ACC112 (cell line): Measurements from ENCODE around the gene HOXD13.

Experiments used
- H2AFZ ChIP-seq: fragments of 200-600 bp; sonication (generic); one replicate; pipeline ENCODE4 v1.6.0; 2017; ENCODE audit warnings: antibody characterized with exemption, low read length; ENCODE audit not compliant: unreplicated experiment
- H3K27ac ChIP-seq: fragments of 200-600 bp; sonication (generic); 2 replicates; pipeline ENCODE4 v1.5.1; 2014; ENCODE audit warnings: low read depth, mild to moderate bottlenecking, antibody characterized with exemption, low read length, moderate library complexity
- H3K27me3 ChIP-seq: fragments of 200-600 bp; sonication (generic); 2 replicates; pipeline ENCODE4 v1.6.1; 2014; ENCODE audit warnings: mild to moderate bottlenecking, antibody characterized with exemption, low read length, moderate library complexity, mixed read lengths; ENCODE audit not compliant: insufficient read depth
- H3K36me3 ChIP-seq: fragments of 200-600 bp; sonication (generic); 2 replicates; pipeline ENCODE4 v1.6.1; 2016; ENCODE audit warnings: mild to moderate bottlenecking, antibody characterized with exemption, low read length, moderate library complexity, mixed read lengths; ENCODE audit not compliant: insufficient read depth
- H3K4me1 ChIP-seq: fragments of 200-600 bp; sonication (generic); one replicate; pipeline ENCODE4 v1.6.1; 2016; ENCODE audit warnings: low read length, mixed read lengths; ENCODE audit not compliant: insufficient read depth, unreplicated experiment, control insufficient read depth
- H3K4me3 ChIP-seq: fragments of 200-600 bp; sonication (generic); 2 replicates; pipeline ENCODE4 v1.5.1; 2014; ENCODE audit warnings: mild to moderate bottlenecking, low read depth, low read length
- H3K79me2 ChIP-seq: fragments of 200-600 bp; sonication (generic); one replicate; pipeline ENCODE4 v1.6.0; 2016; ENCODE audit warnings: low read length; ENCODE audit not compliant: control insufficient read depth, unreplicated experiment, insufficient read depth

Gene HOXD13

GRCh38 chr2:176130957-176131847 lies 38.7 kb downstream of the HOXD13 start:
- Histone ChIP-seq H3K4me3 (peak overlapping the region; percentile 79), H3K4me1 (peaks cover 30% of the 10 kb centered on the region), H3K27me3 (no peaks in the 10 kb centered on the region)

GRCh38 chr2:176131848-176132158 lies 39.3 kb downstream of the HOXD13 start:
- Histone ChIP-seq H3K27me3 (no peaks in the 10 kb centered on the region), H3K79me2 (peaks cover 33% of the 10 kb centered on the region), H3K27ac (peak overlapping the region; percentile 74; the same call in 1 of the 2 replicates), H2AFZ (no peak overlapping the region), H3K36me3 (peaks cover 4% of the 10 kb centered on the region; the same call in 1 of the 2 replicates), H3K4me3 (peak overlapping the region; percentile 79), H3K4me1 (peaks cover 30% of the 10 kb centered on the region)

More at GRCh38 chr2:176130957-176131847, 38.7 kb downstream of the HOXD13 start:
- peaks cover 4% of the 10 kb centered on the region; the same call in 1 of the 2 replicates for H3K36me3 ChIP-seq
- peaks cover 27% of the 10 kb centered on the region for H3K79me2 ChIP-seq
- H2AFZ ChIP-seq: peak overlapping the region; percentile 19
- peak overlapping the region; percentile 74 for H3K27ac ChIP-seq

- Histone ChIP-seq H2AFZ (no peak overlapping the region), H3K79me2 (peaks cover 40% of the 10 kb centered on the region), H3K4me3 (peak overlapping the region; percentile 31), H3K36me3 (peaks cover 4% of the 10 kb centered on the region; the same call in 1 of the 2 replicates), H3K27me3 (no peaks in the 10 kb centered on the region), H3K27ac (no peak overlapping the region), H3K4me1 (peaks cover 30% of the 10 kb centered on the region)
Measured at GRCh38 chr2:176132205-176133171, 40.0 kb downstream of the HOXD13 start.

- no peak overlapping the region for H3K4me3 ChIP-seq
- peaks cover 31% of the 10 kb centered on the region for H3K4me1 ChIP-seq
- peaks cover 49% of the 10 kb centered on the region for H3K79me2 ChIP-seq
- no peak overlapping the region for H3K27ac ChIP-seq
- H3K36me3 ChIP-seq: peaks cover 4% of the 10 kb centered on the region; the same call in 1 of the 2 replicates
- no peaks in the 10 kb centered on the region for H3K27me3 ChIP-seq
- H2AFZ ChIP-seq: no peak overlapping the region
Measured at GRCh38 chr2:176133389-176133788, 40.9 kb downstream of the HOXD13 start.

- Histone ChIP-seq H3K36me3 (peaks cover 4% of the 10 kb centered on the region; the same call in 1 of the 2 replicates), H3K79me2 (peaks cover 56% of the 10 kb centered on the region), H3K4me3 (no peak overlapping the region), H3K27ac (0 out of 2 replicates have a peak overlapping the region, but pooled peaks have one; percentile 88), H3K27me3 (no peaks in the 10 kb centered on the region), H2AFZ (no peak overlapping the region), H3K4me1 (peaks cover 37% of the 10 kb centered on the region)
Measured at GRCh38 chr2:176134035-176134434, 41.5 kb downstream of the HOXD13 start.

GRCh38 chr2:176135035-176135440 lies 42.5 kb downstream of the HOXD13 start:
- H3K79me2 ChIP-seq: peaks cover 62% of the 10 kb centered on the region
- peaks cover 4% of the 10 kb centered on the region; the same call in 1 of the 2 replicates for H3K36me3 ChIP-seq
- H2AFZ ChIP-seq: peak overlapping the region; percentile 43
- H3K27ac ChIP-seq: peak overlapping the region; percentile 88
- peak overlapping the region; percentile 83 for H3K4me3 ChIP-seq
- H3K27me3 ChIP-seq: no peaks in the 10 kb centered on the region
- peaks cover 37% of the 10 kb centered on the region for H3K4me1 ChIP-seq

GRCh38 chr2:176136374-176137251 lies 44.1 kb downstream of the HOXD13 start:
- H2AFZ ChIP-seq: peak overlapping the region; percentile 68

GRCh38 chr2:176137252-176137580 lies 44.7 kb downstream of the HOXD13 start:
- Histone ChIP-seq H3K27me3 (no peaks in the 10 kb centered on the region), H3K4me1 (peaks cover 36% of the 10 kb centered on the region), H3K4me3 (peak overlapping the region; percentile 83), H2AFZ (peak overlapping the region; percentile 68), H3K27ac (peak overlapping the region; percentile 88), H3K36me3 (peaks cover 1% of the 10 kb centered on the region; the same call in 1 of the 2 replicates), H3K79me2 (peaks cover 61% of the 10 kb centered on the region)

More at GRCh38 chr2:176136374-176137251, 44.1 kb downstream of the HOXD13 start:
- H3K4me1 ChIP-seq: peaks cover 36% of the 10 kb centered on the region
- H3K36me3 ChIP-seq: peaks cover 4% of the 10 kb centered on the region; the same call in 1 of the 2 replicates
- no peaks in the 10 kb centered on the region for H3K27me3 ChIP-seq
- H3K4me3 ChIP-seq: peak overlapping the region; percentile 83
- peaks cover 59% of the 10 kb centered on the region for H3K79me2 ChIP-seq
- peak overlapping the region; percentile 88 for H3K27ac ChIP-seq

GRCh38 chr2:176137906-176138305 lies 45.4 kb downstream of the HOXD13 start:
- H3K4me3 ChIP-seq: peak overlapping the region; percentile 83
- H3K27ac ChIP-seq: 0 out of 2 replicates have a peak overlapping the region, but pooled peaks have one; percentile 3
- H3K79me2 ChIP-seq: peaks cover 60% of the 10 kb centered on the region
- H3K36me3 ChIP-seq: no peaks in the 10 kb centered on the region
- peaks cover 36% of the 10 kb centered on the region for H3K4me1 ChIP-seq
- no peaks in the 10 kb centered on the region for H3K27me3 ChIP-seq
- peak overlapping the region; percentile 90 for H2AFZ ChIP-seq
